Activated CD8-positive, alpha-beta T cell treated with anti-CD3 and anti-CD28 coated beads for 36 hours (primary cell): ENCODE results near the gene TBC1D4. TPM values are rescaled to one million over a fixed set of nuclear protein-coding genes. Genes with fewer than 3 reads are reported as not detected.

Experiments used
- ATAC-seq: fragments of 200-7000 bp; cut with Tn5 transposase; one replicate; pipeline ENCODE4 v1.10.0; 2021; ENCODE audit warnings: mild to moderate bottlenecking, moderate library complexity
- CTCF ChIA-PET: fragments of 350-600 bp; sonication (Branson Sonifier 250); formaldehyde crosslinking; loops from one replicate; lab custom pipeline; 2021; ENCODE audit warnings: antibody characterized with exemption; lab: Charles Lee
- POLR2A ChIA-PET: fragments of 350-600 bp; sonication (Branson Sonifier 250); formaldehyde crosslinking; loops from one replicate; lab custom pipeline; 2021; ENCODE audit warnings: antibody characterized with exemption; lab: Charles Lee
- DNase-seq: peaks from one replicate; pipeline ENCODE4 v3.0.0-alpha.2; 2020
- H3K27ac Mint-ChIP-seq: one replicate; pipeline ENCODE4 v1.8.0; 2021; ENCODE audit warnings: mild to moderate bottlenecking, mixed read lengths
- H3K27me3 Mint-ChIP-seq: one replicate; pipeline ENCODE4 v1.8.0; 2021; ENCODE audit warnings: mixed read lengths
- H3K36me3 Mint-ChIP-seq: one replicate; pipeline ENCODE4 v1.8.0; 2021; ENCODE audit warnings: low read depth, mixed read lengths
- H3K4me1 Mint-ChIP-seq: one replicate; pipeline ENCODE4 v1.8.0; 2021; ENCODE audit warnings: low read depth, mixed read lengths
- H3K4me3 Mint-ChIP-seq: one replicate; pipeline ENCODE4 v1.8.0; 2021; ENCODE audit warnings: mild to moderate bottlenecking, moderate library complexity, mixed read lengths
- H3K9me3 Mint-ChIP-seq: one replicate; pipeline ENCODE4 v1.8.0; 2021; ENCODE audit warnings: mixed read lengths
- intact Hi-C: fragments of 100-400 bp; cut with micrococcal nuclease; formaldehyde crosslinking; loops from one replicate; pipeline ENCODE4 v1.10.0; 2022
- total RNA-seq, 2 experiments: library from RNA; stranded (reverse); gene quantifications; one replicate each; pipeline ENCODE4 v1.2.3, GENCODE V29; 2021
- TF ChIP-seq, protein P1 (sequence below): fragments of 200-600 bp; IDR thresholded peaks from one replicate; pipeline ENCODE4 v1.8.0; 2022; ENCODE audit warnings: antibody characterized with exemption, mild to moderate bottlenecking

TBC1D4 gene
- total RNA-seq, 2 experiments from 2014 or later, result 50.4 to 53.3 TPM

DNA sequence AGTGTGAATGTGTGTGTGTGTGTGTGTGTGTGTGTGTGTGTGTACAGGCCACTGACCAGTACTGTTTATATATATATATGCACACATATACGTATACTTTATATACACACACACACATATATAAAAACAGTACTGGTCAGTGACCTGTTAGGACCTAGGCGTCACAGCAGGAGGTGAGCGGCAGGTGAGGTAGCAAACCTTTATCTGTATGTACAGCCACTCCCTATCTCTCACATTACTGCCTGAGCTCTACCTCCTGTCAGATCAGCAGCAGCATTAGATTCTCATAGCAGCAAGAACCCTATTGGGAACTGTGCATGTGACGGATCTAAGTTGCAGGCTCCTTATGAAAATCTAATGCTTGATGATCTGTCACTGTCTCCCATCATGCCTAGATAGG, 34.5 kb downstream of the TBC1D4 start:
- CTCF ChIA-PET, result no interaction called here
- no peaks in the 10 kb centered on the region for H3K9me3 Mint-ChIP-seq
- intact Hi-C loops, result no loop called here

DNA sequence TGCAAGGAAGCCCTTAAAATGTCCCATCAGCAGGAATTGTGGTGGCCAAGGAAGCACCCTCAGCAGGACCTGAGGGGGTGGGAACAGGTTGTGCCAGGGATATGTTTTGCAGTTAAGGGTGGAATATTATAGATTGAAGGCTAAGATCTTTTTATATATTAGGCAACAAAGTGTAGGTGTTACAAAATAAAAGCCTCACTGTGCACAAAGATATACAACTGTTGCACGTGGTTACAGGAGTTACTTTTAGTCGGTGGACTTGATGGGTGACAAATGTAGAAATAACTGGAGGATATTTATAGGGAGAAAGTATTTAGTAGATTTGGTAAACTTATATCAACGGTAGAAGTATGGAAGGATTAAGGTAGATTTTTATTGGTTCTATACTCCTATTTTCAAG, 35.1 kb downstream of the TBC1D4 start:
- no peak for ATAC-seq
- Mint-ChIP-seq H3K27ac (no peak overlapping the region), H3K36me3 (no peaks in the 10 kb centered on the region), H3K27me3 (peaks cover 6% of the 10 kb centered on the region), H3K4me3 (no peak overlapping the region), H3K9me3 (no peaks in the 10 kb centered on the region), H3K4me1 (no peaks in the 10 kb centered on the region)
- intact Hi-C loops, result no loop called here
- CTCF ChIA-PET, result no interaction called here
- no peak for DNase-seq
- TF ChIP-seq, protein P1, sequence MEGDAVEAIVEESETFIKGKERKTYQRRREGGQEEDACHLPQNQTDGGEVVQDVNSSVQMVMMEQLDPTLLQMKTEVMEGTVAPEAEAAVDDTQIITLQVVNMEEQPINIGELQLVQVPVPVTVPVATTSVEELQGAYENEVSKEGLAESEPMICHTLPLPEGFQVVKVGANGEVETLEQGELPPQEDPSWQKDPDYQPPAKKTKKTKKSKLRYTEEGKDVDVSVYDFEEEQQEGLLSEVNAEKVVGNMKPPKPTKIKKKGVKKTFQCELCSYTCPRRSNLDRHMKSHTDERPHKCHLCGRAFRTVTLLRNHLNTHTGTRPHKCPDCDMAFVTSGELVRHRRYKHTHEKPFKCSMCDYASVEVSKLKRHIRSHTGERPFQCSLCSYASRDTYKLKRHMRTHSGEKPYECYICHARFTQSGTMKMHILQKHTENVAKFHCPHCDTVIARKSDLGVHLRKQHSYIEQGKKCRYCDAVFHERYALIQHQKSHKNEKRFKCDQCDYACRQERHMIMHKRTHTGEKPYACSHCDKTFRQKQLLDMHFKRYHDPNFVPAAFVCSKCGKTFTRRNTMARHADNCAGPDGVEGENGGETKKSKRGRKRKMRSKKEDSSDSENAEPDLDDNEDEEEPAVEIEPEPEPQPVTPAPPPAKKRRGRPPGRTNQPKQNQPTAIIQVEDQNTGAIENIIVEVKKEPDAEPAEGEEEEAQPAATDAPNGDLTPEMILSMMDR, result no peak
- POLR2A ChIA-PET, result no interaction called here

More for the DNA sequence above, 34.5 kb downstream of the TBC1D4 start:
- no peak for ATAC-seq
- H3K27me3 Mint-ChIP-seq, result peaks cover 6% of the 10 kb centered on the region
- H3K36me3 Mint-ChIP-seq, result no peaks in the 10 kb centered on the region
- no peak overlapping the region for H3K27ac Mint-ChIP-seq
- no peaks in the 10 kb centered on the region for H3K4me1 Mint-ChIP-seq
- TF ChIP-seq, protein P1, result no peak
- no peak for DNase-seq
- POLR2A ChIA-PET, result no interaction called here
- no peak overlapping the region for H3K4me3 Mint-ChIP-seq

DNA sequence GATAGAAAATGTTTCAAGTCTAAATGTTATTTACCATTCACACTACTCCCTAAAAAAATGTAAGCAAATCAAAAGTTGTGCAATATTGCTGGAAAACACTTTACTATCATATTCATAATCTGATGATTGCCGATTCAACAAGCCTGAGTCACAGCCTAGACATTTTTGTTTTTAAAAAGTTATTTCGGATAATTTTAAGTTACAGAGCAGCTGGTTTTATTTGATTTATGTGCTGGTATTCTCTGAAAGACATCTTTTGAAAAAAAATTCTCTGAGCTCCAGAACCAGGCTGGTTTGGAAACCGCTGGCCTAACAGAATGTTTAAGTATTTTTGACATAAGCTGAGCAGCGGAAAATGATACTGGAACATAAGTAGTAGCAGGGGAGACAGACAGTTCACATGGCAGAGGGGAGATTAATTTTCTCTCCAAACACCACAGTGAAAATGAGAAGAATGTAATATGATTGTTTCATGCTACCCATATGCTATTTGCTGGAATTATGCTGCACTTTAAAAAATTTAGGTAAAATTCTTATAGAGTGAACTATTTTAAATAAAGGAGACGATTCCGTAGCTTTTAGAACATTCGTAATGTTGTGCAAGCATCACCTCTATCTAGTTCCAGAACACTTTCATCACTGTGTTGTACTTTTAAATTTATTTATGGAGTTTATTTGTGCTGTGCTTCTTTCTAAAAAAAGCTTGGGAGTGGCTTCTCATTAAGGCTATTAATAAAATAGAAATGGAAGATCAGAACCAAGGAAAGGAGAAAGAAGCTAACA, 36.1 kb downstream of the TBC1D4 start:
- TF ChIP-seq, protein P1, result no peak
- ChIA-PET CTCF (no interaction called here), POLR2A (no interaction called here)
- intact Hi-C loops, result no loop called here
- Mint-ChIP-seq H3K27me3 (peaks cover 6% of the 10 kb centered on the region), H3K9me3 (no peaks in the 10 kb centered on the region), H3K27ac (no peak overlapping the region), H3K4me1 (no peaks in the 10 kb centered on the region), H3K4me3 (no peak overlapping the region), H3K36me3 (no peaks in the 10 kb centered on the region)
- no peak for ATAC-seq
- DNase-seq, result no peak

DNA sequence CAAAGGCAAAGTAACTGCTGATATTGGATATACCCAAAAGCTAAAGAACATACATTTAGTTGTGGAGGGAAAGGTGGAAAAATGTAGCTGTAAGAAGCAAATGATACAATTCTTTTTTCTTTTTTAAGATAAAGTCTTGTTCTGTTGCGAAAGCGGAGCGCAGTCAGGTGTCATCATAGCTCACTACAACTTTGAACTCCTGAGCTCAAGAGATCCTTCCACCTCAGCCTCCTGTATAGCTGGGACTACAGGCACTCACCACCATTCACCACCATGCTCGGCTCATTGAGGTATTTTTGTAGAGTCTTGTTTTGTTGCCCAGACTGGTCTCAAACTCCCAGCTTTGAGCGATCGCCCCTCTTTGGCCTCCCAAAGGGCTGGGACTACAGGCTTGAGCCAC, 38.0 kb downstream of the TBC1D4 start:
- TF ChIP-seq, protein P1, result no peak
- Mint-ChIP-seq H3K9me3 (no peaks in the 10 kb centered on the region), H3K4me1 (no peaks in the 10 kb centered on the region), H3K27me3 (peaks cover 6% of the 10 kb centered on the region), H3K36me3 (no peaks in the 10 kb centered on the region), H3K4me3 (no peak overlapping the region), H3K27ac (no peak overlapping the region)
- POLR2A ChIA-PET, result no interaction called here
- CTCF ChIA-PET, result interaction anchor here (1.4 to 1.8 kb wide), 2 partner anchors 10 to 12 kb away, joined by 3 to 5 read pairs; no protein-coding TSS in a partner anchor
- intact Hi-C loops, result no loop called here
- DNase-seq (no peak), ATAC-seq (no peak)

DNA sequence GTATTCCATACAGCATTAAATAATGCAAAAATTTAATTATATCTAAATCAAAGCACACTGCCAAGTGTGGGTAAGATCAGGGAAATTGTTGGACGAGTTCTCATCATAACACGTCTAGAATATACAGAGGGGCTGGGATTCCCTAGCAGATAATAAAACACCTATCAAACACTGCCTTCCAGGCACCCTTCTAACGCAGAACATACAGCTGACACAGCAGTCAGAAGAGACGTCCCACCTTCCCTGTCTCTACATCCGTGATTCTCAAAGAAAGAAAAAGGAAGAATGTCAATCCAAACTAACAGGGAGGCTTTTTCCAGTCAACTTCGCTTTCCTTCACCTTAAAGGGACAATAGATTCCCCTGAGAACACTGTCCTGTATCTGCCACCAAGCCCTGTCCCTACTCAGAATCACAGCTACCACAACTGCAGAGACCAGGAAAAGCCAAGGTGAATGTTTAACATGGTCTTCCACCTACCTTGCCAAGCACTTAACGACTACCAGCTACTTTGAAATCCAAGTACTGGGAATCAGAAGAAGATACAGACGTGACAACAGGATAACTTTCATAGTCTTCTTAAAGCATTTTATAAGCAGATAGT, 38.5 kb downstream of the TBC1D4 start:
- Mint-ChIP-seq H3K27me3 (peaks cover 6% of the 10 kb centered on the region), H3K4me1 (no peaks in the 10 kb centered on the region), H3K9me3 (no peaks in the 10 kb centered on the region), H3K36me3 (no peaks in the 10 kb centered on the region), H3K4me3 (no peak overlapping the region), H3K27ac (no peak overlapping the region)
- no peak for ATAC-seq
- CTCF ChIA-PET, result interaction anchor here (1.4 to 1.8 kb wide), 2 partner anchors 10 to 13 kb away, joined by 3 to 5 read pairs; no protein-coding TSS in a partner anchor
- TF ChIP-seq, protein P1, result no peak
- intact Hi-C loops, result no loop called here
- POLR2A ChIA-PET, result no interaction called here
- no peak for DNase-seq
